Stimulated activated CD4-positive, alpha-beta T cell treated with anti-CD3 and anti-CD28 coated beads, Interleukin-12 subunit alpha, Interleukin-12 subunit beta, amount 100 ng/mL, for 4 hours (primary cell): ENCODE measurements around the gene PLCG2.
"Not testable (repeated sequence)": the region's sequence is repeated elsewhere in the genome, so short reads cannot be mapped to it uniquely, and the experiment has no call there.

Source experiments
- DNase-seq: peaks from one replicate; pipeline ENCODE4 v3.0.0-alpha.2; 2020

PLCG2 gene

GRCh38 chr16:81778861-81779535, at the start of gene PLCG2:
Gene PLCG2, plus strand, starts transcription at chr16:81779291. Its CDS starts 6,699 bp downstream, at chr16:81785990.
- peak; percentile 62 for DNase-seq

GRCh38 chr16:81729451-81729850, 49.6 kb upstream of the PLCG2 start:
- DNase-seq: no peak

GRCh38 chr16:81730090-81731051, 48.7 kb upstream of the PLCG2 start:
- DNase-seq: peak; percentile 55

- DNase-seq: no peak
Observed at GRCh38 chr16:81731649-81732048, 47.4 kb upstream of the PLCG2 start.

GRCh38 chr16:81732699-81733098, 46.4 kb upstream of the PLCG2 start:
- no peak for DNase-seq

- DNase-seq: no peak
Observed at GRCh38 chr16:81733295-81733694, 45.8 kb upstream of the PLCG2 start.

GRCh38 chr16:81734632-81735434, 44.3 kb upstream of the PLCG2 start:
- DNase-seq: no peak

GRCh38 chr16:81737885-81738536, 41.1 kb upstream of the PLCG2 start:
- DNase-seq: peak; percentile 81

- DNase-seq: no peak
Observed at GRCh38 chr16:81738783-81739496, 40.2 kb upstream of the PLCG2 start.

GRCh38 chr16:81739503-81739902, 39.6 kb upstream of the PLCG2 start:
- DNase-seq: no peak

- no peak for DNase-seq
Observed at GRCh38 chr16:81740169-81740568, 38.9 kb upstream of the PLCG2 start.

GRCh38 chr16:81741430-81741770, 37.7 kb upstream of the PLCG2 start:
- not testable (repeated sequence) for DNase-seq

- no peak for DNase-seq
Observed at GRCh38 chr16:81744385-81744784, 34.7 kb upstream of the PLCG2 start.

GRCh38 chr16:81744911-81745310, 34.2 kb upstream of the PLCG2 start:
- no peak for DNase-seq

- peak; percentile 70 for DNase-seq
Observed at GRCh38 chr16:81745704-81746558, 33.2 kb upstream of the PLCG2 start.

GRCh38 chr16:81746566-81746965, 32.5 kb upstream of the PLCG2 start:
- no peak for DNase-seq

- no peak for DNase-seq
Observed at GRCh38 chr16:81748476-81749198, 30.5 kb upstream of the PLCG2 start.

GRCh38 chr16:81752225-81752875, 26.7 kb upstream of the PLCG2 start:
- no peak for DNase-seq

- no peak for DNase-seq
Observed at GRCh38 chr16:81752876-81753227, 26.2 kb upstream of the PLCG2 start.

- DNase-seq: no peak
Observed at GRCh38 chr16:81754858-81755257, 24.2 kb upstream of the PLCG2 start.
